Measurements from ENCODE around the gene DUSP21.
"Not testable (repeated sequence)": the region's sequence is repeated elsewhere in the genome, so short reads cannot be mapped to it uniquely, and the experiment has no call there.

The DUSP21 gene

GRCh38 chrX:44876767-44877166, 32.9 kb downstream of the DUSP21 start:
- no peak for DNase-seq

GRCh38 chrX:44878780-44879179, 35.0 kb downstream of the DUSP21 start:
- DNase-seq: no peak

GRCh38 chrX:44881549-44881948, 37.7 kb downstream of the DUSP21 start:
- DNase-seq: no peak

- no peak for DNase-seq
These were observed 38.8 kb downstream of the DUSP21 start for GRCh38 chrX:44882635-44883034.

- no peak for DNase-seq
These were observed 41.1 kb downstream of the DUSP21 start for GRCh38 chrX:44884944-44885343.

- DNase-seq: no peak
These were observed 46.0 kb downstream of the DUSP21 start for GRCh38 chrX:44889824-44890223.

GRCh38 chrX:44890247-44890646, 46.4 kb downstream of the DUSP21 start:
- no peak for DNase-seq

GRCh38 chrX:44890687-44891086, 46.9 kb downstream of the DUSP21 start:
- DNase-seq: not testable (repeated sequence)

GRCh38 chrX:44891642-44892041, 47.8 kb downstream of the DUSP21 start:
- DNase-seq: no peak
